ENCODE results near the gene MAML3. TPM values are rescaled to one million over a fixed set of nuclear protein-coding genes. Genes with fewer than 3 reads are reported as not detected.

Gene MAML3
- total RNA-seq, 1 donor from 2014 or later: 8.0 TPM

GRCh38 chr4:139876337-139876941 is 277.5 kb downstream of the MAML3 start:
- Mint-ChIP-seq H3K4me3 (ENCODE audit: unreplicated experiment) (no peak overlapping the region), H3K27me3 (ENCODE audit: unreplicated experiment) (no peaks in the 10 kb centered on the region), H3K9me3 (ENCODE audit: unreplicated experiment) (peaks cover 8% of the 10 kb centered on the region), H3K27ac (ENCODE audit: unreplicated experiment) (no peak overlapping the region), H3K4me1 (ENCODE audit: unreplicated experiment) (peaks cover 10% of the 10 kb centered on the region), H3K36me3 (ENCODE audit: unreplicated experiment) (no peaks in the 10 kb centered on the region)
- TF ChIP-seq, protein P1, sequence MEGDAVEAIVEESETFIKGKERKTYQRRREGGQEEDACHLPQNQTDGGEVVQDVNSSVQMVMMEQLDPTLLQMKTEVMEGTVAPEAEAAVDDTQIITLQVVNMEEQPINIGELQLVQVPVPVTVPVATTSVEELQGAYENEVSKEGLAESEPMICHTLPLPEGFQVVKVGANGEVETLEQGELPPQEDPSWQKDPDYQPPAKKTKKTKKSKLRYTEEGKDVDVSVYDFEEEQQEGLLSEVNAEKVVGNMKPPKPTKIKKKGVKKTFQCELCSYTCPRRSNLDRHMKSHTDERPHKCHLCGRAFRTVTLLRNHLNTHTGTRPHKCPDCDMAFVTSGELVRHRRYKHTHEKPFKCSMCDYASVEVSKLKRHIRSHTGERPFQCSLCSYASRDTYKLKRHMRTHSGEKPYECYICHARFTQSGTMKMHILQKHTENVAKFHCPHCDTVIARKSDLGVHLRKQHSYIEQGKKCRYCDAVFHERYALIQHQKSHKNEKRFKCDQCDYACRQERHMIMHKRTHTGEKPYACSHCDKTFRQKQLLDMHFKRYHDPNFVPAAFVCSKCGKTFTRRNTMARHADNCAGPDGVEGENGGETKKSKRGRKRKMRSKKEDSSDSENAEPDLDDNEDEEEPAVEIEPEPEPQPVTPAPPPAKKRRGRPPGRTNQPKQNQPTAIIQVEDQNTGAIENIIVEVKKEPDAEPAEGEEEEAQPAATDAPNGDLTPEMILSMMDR (IDR thresholded peaks at IDR 0.05): no peak
- DNase-seq (ENCODE audit: extremely low spot score, unreplicated experiment): no peak

GRCh38 chr4:139875411-139875825 is 278.6 kb downstream of the MAML3 start:
- H3K27ac Mint-ChIP-seq (ENCODE audit: unreplicated experiment): no peak overlapping the region

DNA sequence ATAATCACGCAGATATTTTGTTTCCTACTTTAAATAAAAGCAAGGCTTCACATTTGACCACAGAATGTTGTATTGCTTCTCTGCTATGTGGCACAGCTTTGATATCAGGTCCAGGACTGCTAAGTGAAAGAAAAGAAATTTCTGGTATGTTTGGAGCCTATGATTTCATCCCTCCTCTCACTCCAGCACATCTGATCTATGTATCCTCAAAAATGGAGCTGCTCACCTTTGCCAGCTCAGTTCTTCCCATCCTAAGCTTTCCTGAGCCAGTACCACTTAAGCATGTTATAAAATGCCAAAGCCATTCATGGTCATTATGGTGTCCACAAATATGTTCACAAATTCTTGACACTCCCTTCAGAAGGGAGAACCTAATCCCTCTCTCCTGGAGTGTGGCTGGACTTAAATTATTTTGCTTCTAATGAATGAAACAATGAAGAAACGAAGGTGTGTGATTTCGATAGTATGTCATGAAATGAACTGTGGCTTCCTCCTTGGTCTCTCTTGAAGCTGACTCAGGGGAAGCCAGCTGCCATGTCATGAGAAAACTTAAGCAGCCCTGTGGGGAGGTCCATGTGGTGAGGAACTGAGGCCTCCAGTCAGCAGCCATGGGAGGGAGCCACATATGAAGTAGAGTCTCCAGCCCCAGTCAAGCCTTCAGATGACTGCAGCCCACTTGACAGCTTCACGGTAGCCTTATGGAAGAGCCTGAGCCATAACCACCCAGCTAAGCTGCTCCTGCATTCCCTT is 280.7 kb downstream of the MAML3 start:
- H3K4me1 Mint-ChIP-seq (ENCODE audit: unreplicated experiment): peaks cover 10% of the 10 kb centered on the region
- TF ChIP-seq, protein P1 (IDR thresholded peaks at IDR 0.05): no peak
- no peaks in the 10 kb centered on the region for H3K36me3 Mint-ChIP-seq (ENCODE audit: unreplicated experiment)
- H3K9me3 Mint-ChIP-seq (ENCODE audit: unreplicated experiment): peaks cover 8% of the 10 kb centered on the region
- H3K27ac Mint-ChIP-seq (ENCODE audit: unreplicated experiment): no peak overlapping the region
- DNase-seq (ENCODE audit: extremely low spot score, unreplicated experiment): no peak
- H3K4me3 Mint-ChIP-seq (ENCODE audit: unreplicated experiment): no peak overlapping the region
- no peaks in the 10 kb centered on the region for H3K27me3 Mint-ChIP-seq (ENCODE audit: unreplicated experiment)

More at GRCh38 chr4:139875411-139875825, 278.6 kb downstream of the MAML3 start:
- DNase-seq (ENCODE audit: extremely low spot score, unreplicated experiment): no peak
- no peaks in the 10 kb centered on the region for H3K27me3 Mint-ChIP-seq (ENCODE audit: unreplicated experiment)
- peaks cover 8% of the 10 kb centered on the region for H3K9me3 Mint-ChIP-seq (ENCODE audit: unreplicated experiment)
- H3K4me3 Mint-ChIP-seq (ENCODE audit: unreplicated experiment): no peak overlapping the region
- TF ChIP-seq, protein P1 (IDR thresholded peaks at IDR 0.05): no peak
- no peaks in the 10 kb centered on the region for H3K36me3 Mint-ChIP-seq (ENCODE audit: unreplicated experiment)
- H3K4me1 Mint-ChIP-seq (ENCODE audit: unreplicated experiment): peaks cover 10% of the 10 kb centered on the region

DNA sequence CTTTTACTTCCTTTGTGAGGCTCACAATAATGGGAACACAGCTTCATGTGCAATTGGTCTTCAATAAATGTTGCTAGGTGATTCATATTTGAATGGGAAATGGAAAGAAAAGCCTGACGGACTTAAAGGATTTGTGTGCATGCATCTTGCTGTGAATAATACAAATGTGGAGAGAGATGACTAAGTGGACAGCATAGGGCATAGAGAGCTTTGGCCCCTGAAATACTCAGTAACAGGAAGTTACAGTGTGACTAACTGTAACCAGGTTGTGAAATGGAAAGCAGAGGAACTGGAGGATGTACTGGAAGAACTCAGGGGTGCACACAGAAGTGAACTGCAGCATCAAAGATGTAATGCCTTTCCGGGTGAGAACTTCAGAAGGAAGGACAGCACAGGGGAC is 281.7 kb downstream of the MAML3 start:
- no peaks in the 10 kb centered on the region for H3K36me3 Mint-ChIP-seq (ENCODE audit: unreplicated experiment)

DNA sequence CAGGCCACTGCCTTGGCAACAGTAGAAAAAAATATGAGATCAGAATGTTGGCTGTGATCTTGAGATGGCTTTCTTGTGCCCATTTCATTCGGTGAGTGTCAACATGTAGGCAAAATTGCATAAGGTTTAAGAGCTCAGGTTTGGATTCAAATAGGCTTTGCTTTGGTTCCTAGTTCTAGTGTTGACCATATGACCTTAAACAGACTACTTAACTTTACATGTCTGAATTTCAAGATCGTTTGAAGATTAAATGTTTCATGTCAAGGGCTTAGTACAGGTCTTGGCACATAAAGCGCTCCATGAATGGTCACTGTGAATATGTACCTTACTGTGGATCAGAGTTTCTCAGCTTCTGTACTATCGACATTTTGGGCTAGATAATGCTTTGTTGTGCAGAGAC is 284.2 kb downstream of the MAML3 start:
- Mint-ChIP-seq H3K9me3 (ENCODE audit: unreplicated experiment) (peaks cover 8% of the 10 kb centered on the region), H3K27me3 (ENCODE audit: unreplicated experiment) (no peaks in the 10 kb centered on the region), H3K27ac (ENCODE audit: unreplicated experiment) (no peak overlapping the region), H3K4me3 (ENCODE audit: unreplicated experiment) (no peak overlapping the region), H3K36me3 (ENCODE audit: unreplicated experiment) (no peaks in the 10 kb centered on the region), H3K4me1 (ENCODE audit: unreplicated experiment) (peaks cover 8% of the 10 kb centered on the region)
- TF ChIP-seq, protein P1 (IDR thresholded peaks at IDR 0.05): no peak
- no peak for DNase-seq (ENCODE audit: extremely low spot score, unreplicated experiment)

More for the DNA sequence above, 281.7 kb downstream of the MAML3 start:
- Mint-ChIP-seq H3K4me3 (ENCODE audit: unreplicated experiment) (no peak overlapping the region), H3K27ac (ENCODE audit: unreplicated experiment) (no peak overlapping the region), H3K4me1 (ENCODE audit: unreplicated experiment) (peaks cover 10% of the 10 kb centered on the region), H3K9me3 (ENCODE audit: unreplicated experiment) (peaks cover 8% of the 10 kb centered on the region), H3K27me3 (ENCODE audit: unreplicated experiment) (no peaks in the 10 kb centered on the region)
- TF ChIP-seq, protein P1 (IDR thresholded peaks at IDR 0.05): no peak
- no peak for DNase-seq (ENCODE audit: extremely low spot score, unreplicated experiment)
